ENCODE results near the gene CENPU. TPM values are rescaled to one million over a fixed set of nuclear protein-coding genes. Genes with fewer than 3 reads are reported as not detected.

CENPU gene
- total RNA-seq, 1 experiment from 2014 or later, result 124 TPM

DNA sequence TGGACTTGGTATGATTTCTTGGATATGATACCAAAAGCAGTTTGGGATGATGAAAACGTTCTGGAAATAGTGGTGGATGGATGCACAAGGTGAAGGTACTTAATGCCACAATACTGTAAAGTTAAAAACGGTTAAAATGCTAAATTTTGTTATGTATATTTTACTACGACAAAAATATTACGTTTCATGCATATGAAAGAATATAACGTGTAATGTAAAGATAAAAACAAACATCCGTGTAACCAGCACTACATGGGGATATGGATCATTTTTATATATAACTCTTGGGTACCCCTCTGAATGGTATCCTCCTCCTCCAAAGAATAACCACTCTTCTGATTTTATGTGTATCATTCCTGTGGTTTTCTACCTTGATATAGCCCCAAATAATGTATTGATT, 862 bp upstream of the CENPU start:
- Mint-ChIP-seq H3K4me3 (peak overlapping the region; percentile 90; a peak in 4 of 5 replicates), H3K9me3 (peaks cover 5 to 8% of the 10 kb centered on the region in 2 experiments), H3K4me1 (peaks cover 40 to 47% of the 10 kb centered on the region in 2 experiments), H3K27ac (no peak overlapping the region), H3K27me3 (ENCODE audit: low read depth) (peaks cover 8% of the 10 kb centered on the region), H3K36me3 (ENCODE audit: insufficient read depth in 1 of 3, low read depth in 3 of 3) (peaks cover 12 to 38% (median 31%) of the 10 kb centered on the region in 3 experiments)
- no peak overlapping the region for H2BK15ac ChIP-seq (ENCODE audit: low read depth, low read length)
- peaks cover 5% of the 10 kb centered on the region for H3K79me1 ChIP-seq (ENCODE audit: insufficient read depth, low read depth, low read length, poor library complexity, severe bottlenecking)
- H3K4me1 ChIP-seq (ENCODE audit: insufficient read depth, low read length), result no peaks in the 10 kb centered on the region; the same call in 1 of the 2 replicates
- H3K79me2 ChIP-seq (ENCODE audit: insufficient read depth, low read length), result peaks cover 17% of the 10 kb centered on the region; the same call in 1 of the 2 replicates
- no peaks in the 10 kb centered on the region for H3K27me3 ChIP-seq (ENCODE audit: insufficient read depth, low read length)
- H2BK12ac ChIP-seq (ENCODE audit: insufficient read length, low read depth, low read length), result no peak overlapping the region
- H4K20me1 ChIP-seq (ENCODE audit: control insufficient read depth, insufficient read depth, insufficient read length), result no peaks in the 10 kb centered on the region
- no peak overlapping the region for H2AK5ac ChIP-seq (ENCODE audit: insufficient read length, low read length)
- H3K14ac ChIP-seq (ENCODE audit: insufficient read depth, low read length), result no peak overlapping the region
- TF ChIP-seq, protein P1, sequence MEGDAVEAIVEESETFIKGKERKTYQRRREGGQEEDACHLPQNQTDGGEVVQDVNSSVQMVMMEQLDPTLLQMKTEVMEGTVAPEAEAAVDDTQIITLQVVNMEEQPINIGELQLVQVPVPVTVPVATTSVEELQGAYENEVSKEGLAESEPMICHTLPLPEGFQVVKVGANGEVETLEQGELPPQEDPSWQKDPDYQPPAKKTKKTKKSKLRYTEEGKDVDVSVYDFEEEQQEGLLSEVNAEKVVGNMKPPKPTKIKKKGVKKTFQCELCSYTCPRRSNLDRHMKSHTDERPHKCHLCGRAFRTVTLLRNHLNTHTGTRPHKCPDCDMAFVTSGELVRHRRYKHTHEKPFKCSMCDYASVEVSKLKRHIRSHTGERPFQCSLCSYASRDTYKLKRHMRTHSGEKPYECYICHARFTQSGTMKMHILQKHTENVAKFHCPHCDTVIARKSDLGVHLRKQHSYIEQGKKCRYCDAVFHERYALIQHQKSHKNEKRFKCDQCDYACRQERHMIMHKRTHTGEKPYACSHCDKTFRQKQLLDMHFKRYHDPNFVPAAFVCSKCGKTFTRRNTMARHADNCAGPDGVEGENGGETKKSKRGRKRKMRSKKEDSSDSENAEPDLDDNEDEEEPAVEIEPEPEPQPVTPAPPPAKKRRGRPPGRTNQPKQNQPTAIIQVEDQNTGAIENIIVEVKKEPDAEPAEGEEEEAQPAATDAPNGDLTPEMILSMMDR (conservative IDR thresholded peaks at IDR 0.05), result no peak
- H3K4me2 ChIP-seq (ENCODE audit: insufficient read depth, insufficient read length, low read length), result peak overlapping the region; percentile 1
- H2AFZ ChIP-seq (ENCODE audit: low read length), result no peak overlapping the region
- WGBS (ENCODE audit: extremely low coverage, insufficient read length, low lambda C conversion rate), result no CpG with 5 or more reads among the region's 6 CpGs
- H4K91ac ChIP-seq (ENCODE audit: insufficient read length, low read depth, low read length), result no peak overlapping the region
- H4K5ac ChIP-seq (ENCODE audit: insufficient read length, low read depth, low read length), result no peak overlapping the region
- H3K9ac ChIP-seq (ENCODE audit: extremely low read depth, insufficient read length, low read length), result no peak overlapping the region
- H3K4ac ChIP-seq (ENCODE audit: low read depth, low read length), result no peak overlapping the region
- H3K23me2 ChIP-seq (ENCODE audit: insufficient read length, low read depth, low read length, poor library complexity, severe bottlenecking), result peaks cover 4% of the 10 kb centered on the region
- H3K23ac ChIP-seq (ENCODE audit: insufficient read length, low read depth, low read length), result no peak overlapping the region
- no peak overlapping the region for H3K56ac ChIP-seq (ENCODE audit: insufficient read length, low read depth, low read length)
- H2BK120ac ChIP-seq (ENCODE audit: low read depth, low read length, poor library complexity, severe bottlenecking), result no peak overlapping the region
- H3K18ac ChIP-seq (ENCODE audit: insufficient read length, low read depth, low read length), result no peak overlapping the region
- no peak overlapping the region for H4K8ac ChIP-seq (replicated peaks; ENCODE audit: insufficient read length, low read depth, low read length)
- no peaks in the 10 kb centered on the region for H3K9me3 ChIP-seq (ENCODE audit: control insufficient read depth, low read depth, low read length)
- no peak overlapping the region for H2BK5ac ChIP-seq (ENCODE audit: insufficient read length, low read length)
- no peak overlapping the region for H2BK20ac ChIP-seq (ENCODE audit: low read depth, low read length, poor library complexity, severe bottlenecking)
- H3T11ph ChIP-seq (ENCODE audit: low read length), result no peak overlapping the region
- DNase-seq, result no peak
- H3K27ac ChIP-seq (ENCODE audit: insufficient read length, low read depth, low read length), result no peak overlapping the region

Measured in H9 (cell line).